ENCODE results near the gene RTTN. TPM values are rescaled to one million over a fixed set of nuclear protein-coding genes. Genes with fewer than 3 reads are reported as not detected.

Gene RTTN
- total and polyA plus RNA-seq, 4 donors: 1.1 to 14.3 (median 8.8) TPM

DNA sequence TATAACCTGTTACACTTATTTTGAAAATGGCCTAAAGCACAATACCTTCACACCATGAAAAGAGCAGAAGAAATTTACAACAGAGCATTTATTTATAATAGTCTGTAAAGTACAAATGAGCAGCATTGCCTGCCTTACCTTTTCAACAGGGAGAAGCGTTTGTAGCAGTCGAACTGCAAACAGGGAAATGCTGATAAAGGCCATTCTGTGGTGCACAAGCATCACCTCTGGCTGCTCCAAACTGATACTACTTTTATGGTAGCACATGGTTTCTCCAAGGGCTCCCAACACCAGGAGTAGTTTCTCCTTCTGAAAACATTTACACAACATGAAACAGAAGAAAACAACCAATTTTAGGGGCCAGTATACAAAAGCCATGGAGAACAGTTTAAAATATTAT lies 28.9 kb downstream of the RTTN start:
- WGBS: 61% methylated on average over 2 of the region's 2 CpGs
- Histone ChIP-seq H3K27me3 (ENCODE audit: control insufficient read depth in 4 of 4, insufficient read depth in 4 of 4, low read length in 3 of 4) (no peaks in the 10 kb centered on the region), H3K9ac (ENCODE audit: low read depth in 1 of 2, low read length in 2 of 2) (no peak overlapping the region), H3K27ac (ENCODE audit: low read depth in 1 of 2, low read length in 2 of 2) (no peak overlapping the region), H3K9me3 (ENCODE audit: control insufficient read depth in 4 of 4, low read length in 3 of 4) (no peaks in the 10 kb centered on the region), H3K36me3 (ENCODE audit: control insufficient read depth in 4 of 4, insufficient read depth in 3 of 4, low read depth in 1 of 4, low read length in 3 of 4) (no peaks in the 10 kb centered on the region), H3K4me3 (ENCODE audit: low read depth in 1 of 3, low read length in 3 of 3) (no peak overlapping the region), H3K4me1 (ENCODE audit: control insufficient read depth in 4 of 4, insufficient read depth in 4 of 4, low read length in 3 of 4) (no peaks in the 10 kb centered on the region)
- DNase-seq (ENCODE audit: low spot score): no peak
- TF ChIP-seq NR2F2 (IDR thresholded peaks at IDR 0.05): no peak
- no peak for TF ChIP-seq JUND (IDR thresholded peaks at IDR 0.05)
- no peak for TF ChIP-seq GABPA (IDR thresholded peaks at IDR 0.05 in 1 of 2, conservative IDR thresholded peaks at IDR 0.05 in 1 of 2)
- no peak for TF ChIP-seq FOXA1 (IDR thresholded peaks at IDR 0.05)
- no peak for TF ChIP-seq YY1 (IDR thresholded peaks at IDR 0.05)
- no peak for TF ChIP-seq TAF1 (conservative IDR thresholded peaks at IDR 0.05)
- TF ChIP-seq, protein P1, sequence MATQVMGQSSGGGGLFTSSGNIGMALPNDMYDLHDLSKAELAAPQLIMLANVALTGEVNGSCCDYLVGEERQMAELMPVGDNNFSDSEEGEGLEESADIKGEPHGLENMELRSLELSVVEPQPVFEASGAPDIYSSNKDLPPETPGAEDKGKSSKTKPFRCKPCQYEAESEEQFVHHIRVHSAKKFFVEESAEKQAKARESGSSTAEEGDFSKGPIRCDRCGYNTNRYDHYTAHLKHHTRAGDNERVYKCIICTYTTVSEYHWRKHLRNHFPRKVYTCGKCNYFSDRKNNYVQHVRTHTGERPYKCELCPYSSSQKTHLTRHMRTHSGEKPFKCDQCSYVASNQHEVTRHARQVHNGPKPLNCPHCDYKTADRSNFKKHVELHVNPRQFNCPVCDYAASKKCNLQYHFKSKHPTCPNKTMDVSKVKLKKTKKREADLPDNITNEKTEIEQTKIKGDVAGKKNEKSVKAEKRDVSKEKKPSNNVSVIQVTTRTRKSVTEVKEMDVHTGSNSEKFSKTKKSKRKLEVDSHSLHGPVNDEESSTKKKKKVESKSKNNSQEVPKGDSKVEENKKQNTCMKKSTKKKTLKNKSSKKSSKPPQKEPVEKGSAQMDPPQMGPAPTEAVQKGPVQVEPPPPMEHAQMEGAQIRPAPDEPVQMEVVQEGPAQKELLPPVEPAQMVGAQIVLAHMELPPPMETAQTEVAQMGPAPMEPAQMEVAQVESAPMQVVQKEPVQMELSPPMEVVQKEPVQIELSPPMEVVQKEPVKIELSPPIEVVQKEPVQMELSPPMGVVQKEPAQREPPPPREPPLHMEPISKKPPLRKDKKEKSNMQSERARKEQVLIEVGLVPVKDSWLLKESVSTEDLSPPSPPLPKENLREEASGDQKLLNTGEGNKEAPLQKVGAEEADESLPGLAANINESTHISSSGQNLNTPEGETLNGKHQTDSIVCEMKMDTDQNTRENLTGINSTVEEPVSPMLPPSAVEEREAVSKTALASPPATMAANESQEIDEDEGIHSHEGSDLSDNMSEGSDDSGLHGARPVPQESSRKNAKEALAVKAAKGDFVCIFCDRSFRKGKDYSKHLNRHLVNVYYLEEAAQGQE (IDR thresholded peaks at IDR 0.05): no peak
- no peak for TF ChIP-seq EGR1 (IDR thresholded peaks at IDR 0.05; ENCODE audit: low read depth in 2 of 2)
- TF ChIP-seq, protein P2, sequence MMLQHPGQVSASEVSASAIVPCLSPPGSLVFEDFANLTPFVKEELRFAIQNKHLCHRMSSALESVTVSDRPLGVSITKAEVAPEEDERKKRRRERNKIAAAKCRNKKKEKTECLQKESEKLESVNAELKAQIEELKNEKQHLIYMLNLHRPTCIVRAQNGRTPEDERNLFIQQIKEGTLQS (IDR thresholded peaks at IDR 0.05): no peak

DNA sequence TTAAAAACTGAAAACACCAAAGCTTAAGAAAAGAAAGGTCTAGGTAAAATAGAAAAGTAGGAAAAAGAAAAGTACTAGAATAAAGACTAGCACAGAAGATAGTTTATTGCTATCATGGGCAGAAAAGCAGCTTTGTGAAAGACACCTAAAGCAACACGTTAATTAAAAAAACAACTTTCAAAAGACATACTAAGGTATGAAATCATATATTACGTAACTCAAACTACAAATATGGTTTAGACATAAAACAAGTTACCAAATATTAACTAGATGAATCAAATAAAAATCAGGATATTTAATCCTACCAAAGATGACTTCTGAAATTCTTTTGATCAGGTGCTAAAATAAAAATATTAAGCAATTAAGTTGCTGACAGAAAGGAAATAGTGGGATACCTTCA lies 30.3 kb downstream of the RTTN start:
- Histone ChIP-seq H3K9me3 (ENCODE audit: control insufficient read depth in 4 of 4, low read length in 3 of 4) (no peaks in the 10 kb centered on the region), H3K27me3 (ENCODE audit: control insufficient read depth in 4 of 4, insufficient read depth in 4 of 4, low read length in 3 of 4) (no peaks in the 10 kb centered on the region), H3K4me1 (ENCODE audit: control insufficient read depth in 4 of 4, insufficient read depth in 4 of 4, low read length in 3 of 4) (peaks cover 0 to 8% (median 2%) of the 10 kb centered on the region in 4 donors), H3K27ac (ENCODE audit: low read depth in 1 of 2, low read length in 2 of 2) (no peak overlapping the region), H3K4me3 (ENCODE audit: low read depth in 1 of 3, low read length in 3 of 3) (peak overlapping the region in 1 of 3 donors; percentile 29), H3K9ac (ENCODE audit: low read depth in 1 of 2, low read length in 2 of 2) (peak overlapping the region; percentile 77 to 90), H3K36me3 (ENCODE audit: control insufficient read depth in 4 of 4, insufficient read depth in 3 of 4, low read depth in 1 of 4, low read length in 3 of 4) (no peaks in the 10 kb centered on the region)
- TF ChIP-seq RXRA (IDR thresholded peaks at IDR 0.05) (no peak), HNF4G (IDR thresholded peaks at IDR 0.05) (no peak), EGR1 (IDR thresholded peaks at IDR 0.05; ENCODE audit: low read depth in 2 of 2) (no peak), GABPA (IDR thresholded peaks at IDR 0.05 in 1 of 2, conservative IDR thresholded peaks at IDR 0.05 in 1 of 2) (no peak), FOXA1 (IDR thresholded peaks at IDR 0.05) (no peak), TAF1 (conservative IDR thresholded peaks at IDR 0.05) (no peak), YY1 (IDR thresholded peaks at IDR 0.05) (no peak), RAD21 (IDR thresholded peaks at IDR 0.05) (no peak), FOXA2 (IDR thresholded peaks at IDR 0.05) (no peak), NR2F2 (IDR thresholded peaks at IDR 0.05) (no peak), HNF4A (conservative IDR thresholded peaks at IDR 0.05) (no peak)
- TF ChIP-seq, protein P1 (IDR thresholded peaks at IDR 0.05): no peak
- TF ChIP-seq, protein P3, sequence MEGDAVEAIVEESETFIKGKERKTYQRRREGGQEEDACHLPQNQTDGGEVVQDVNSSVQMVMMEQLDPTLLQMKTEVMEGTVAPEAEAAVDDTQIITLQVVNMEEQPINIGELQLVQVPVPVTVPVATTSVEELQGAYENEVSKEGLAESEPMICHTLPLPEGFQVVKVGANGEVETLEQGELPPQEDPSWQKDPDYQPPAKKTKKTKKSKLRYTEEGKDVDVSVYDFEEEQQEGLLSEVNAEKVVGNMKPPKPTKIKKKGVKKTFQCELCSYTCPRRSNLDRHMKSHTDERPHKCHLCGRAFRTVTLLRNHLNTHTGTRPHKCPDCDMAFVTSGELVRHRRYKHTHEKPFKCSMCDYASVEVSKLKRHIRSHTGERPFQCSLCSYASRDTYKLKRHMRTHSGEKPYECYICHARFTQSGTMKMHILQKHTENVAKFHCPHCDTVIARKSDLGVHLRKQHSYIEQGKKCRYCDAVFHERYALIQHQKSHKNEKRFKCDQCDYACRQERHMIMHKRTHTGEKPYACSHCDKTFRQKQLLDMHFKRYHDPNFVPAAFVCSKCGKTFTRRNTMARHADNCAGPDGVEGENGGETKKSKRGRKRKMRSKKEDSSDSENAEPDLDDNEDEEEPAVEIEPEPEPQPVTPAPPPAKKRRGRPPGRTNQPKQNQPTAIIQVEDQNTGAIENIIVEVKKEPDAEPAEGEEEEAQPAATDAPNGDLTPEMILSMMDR (IDR thresholded peaks at IDR 0.05; ENCODE audit: low read depth, low read length, missing input control): no peak
- TF ChIP-seq, protein P2 (IDR thresholded peaks at IDR 0.05): no peak
- TF ChIP-seq, protein P4, sequence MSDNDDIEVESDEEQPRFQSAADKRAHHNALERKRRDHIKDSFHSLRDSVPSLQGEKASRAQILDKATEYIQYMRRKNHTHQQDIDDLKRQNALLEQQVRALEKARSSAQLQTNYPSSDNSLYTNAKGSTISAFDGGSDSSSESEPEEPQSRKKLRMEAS (IDR thresholded peaks at IDR 0.05): no peak
- TF ChIP-seq, protein P5, sequence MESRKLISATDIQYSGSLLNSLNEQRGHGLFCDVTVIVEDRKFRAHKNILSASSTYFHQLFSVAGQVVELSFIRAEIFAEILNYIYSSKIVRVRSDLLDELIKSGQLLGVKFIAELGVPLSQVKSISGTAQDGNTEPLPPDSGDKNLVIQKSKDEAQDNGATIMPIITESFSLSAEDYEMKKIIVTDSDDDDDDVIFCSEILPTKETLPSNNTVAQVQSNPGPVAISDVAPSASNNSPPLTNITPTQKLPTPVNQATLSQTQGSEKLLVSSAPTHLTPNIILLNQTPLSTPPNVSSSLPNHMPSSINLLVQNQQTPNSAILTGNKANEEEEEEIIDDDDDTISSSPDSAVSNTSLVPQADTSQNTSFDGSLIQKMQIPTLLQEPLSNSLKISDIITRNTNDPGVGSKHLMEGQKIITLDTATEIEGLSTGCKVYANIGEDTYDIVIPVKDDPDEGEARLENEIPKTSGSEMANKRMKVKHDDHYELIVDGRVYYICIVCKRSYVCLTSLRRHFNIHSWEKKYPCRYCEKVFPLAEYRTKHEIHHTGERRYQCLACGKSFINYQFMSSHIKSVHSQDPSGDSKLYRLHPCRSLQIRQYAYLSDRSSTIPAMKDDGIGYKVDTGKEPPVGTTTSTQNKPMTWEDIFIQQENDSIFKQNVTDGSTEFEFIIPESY (IDR thresholded peaks at IDR 0.05): no peak
- WGBS: 36% methylated on average over 2 of the region's 2 CpGs
- no peak for DNase-seq (ENCODE audit: low spot score)
